Heart left ventricle (tissue), 13 donors: ENCODE measurements around the gene KCTD19.

ENCODE experiments used
- CTCF ChIP-seq, 12 donors: fragments of 200-600 bp; sonication (generic) in 4 of 12; IDR thresholded peaks; one replicate each; pipeline versions ENCODE4 v1.5.0 to v1.8.0; 2018 to 2022; ENCODE audit warnings: antibody characterized with exemption in 12 of 12, mild to moderate bottlenecking in 5 of 12
- POLR2A ChIP-seq, 2 donors: fragments of 450-650 bp; IDR thresholded peaks; one replicate each; pipeline ENCODE4 v1.6.1; 2017; ENCODE audit warnings: antibody characterized with exemption in 2 of 2, mild to moderate bottlenecking in 2 of 2, moderate library complexity in 2 of 2
- donor health status: ischemic (EF 13 %, LVEDD 7.1; RV severe dilation, severe dysfunction).
- donor health status: DM: no; HTN: yes; CAD: no.
- donor health status: DM: no; HTN: no; CAD: no.
- donor health status: ischemic (EF 25% LVEDD 6.9; RV normal size, moderate dysfunction).
- donor health status: ischemic (EF 25% LVEDD 5.7; RV mildly dilated, moderate dysfunction).
- donor health status: ischemic (EF 35%, LVEDD 5.7; RV mildly dilated, moderate dysfunction).
- donor health status: nonischemic (EF 11% LVEDD 7.7; RV severe dilation, severe dysfunction).
- donor health status: DM: yes; HTN: yes; CAD: no.
- donor health status: PGD.
- donor health status: ischemic (EF 29% LVEDD 5.4; RV normal size, mild dysfunction).
- donor health status: nonischemic (EF 23%, LVEDD 6.1; RV moderate dilation, normal function).

GRCh38 chr16:67286441-67287235 lies 39.9 kb downstream of the KCTD19 start:
- no peak for TF ChIP-seq CTCF (IDR thresholded peaks at IDR 0.05)
- no peak for TF ChIP-seq POLR2A (IDR thresholded peaks at IDR 0.05)
